ENCODE measurements around the gene SVOPL. TPM values are rescaled to one million over a fixed set of nuclear protein-coding genes. Genes with fewer than 3 reads are reported as not detected.

The SVOPL gene
- total and polyA plus RNA-seq, 10 of the 15 experiments (the other 5 are each of a cell fraction or from before 2014, with no cell fraction given), result 0.15 TPM; not detected in 9

- Histone ChIP-seq H4K20me1 (ENCODE audit: control insufficient read depth, insufficient read depth) (no peaks in the 10 kb centered on the region), H2AFZ (ENCODE audit: control insufficient read depth, low read depth, low read length) (no peak overlapping the region), H3K27ac (ENCODE audit: control insufficient read depth, insufficient read depth) (no peak overlapping the region), H3K4me3 (no peak overlapping the region), H3K79me2 (ENCODE audit: control insufficient read depth, insufficient read depth, low read length) (no peaks in the 10 kb centered on the region), H3K4me2 (ENCODE audit: control insufficient read depth, insufficient read depth) (no peak overlapping the region), H3K27me3 (replicated peaks in 1 of 2; ENCODE audit: control insufficient read depth in 2 of 2, insufficient read depth in 2 of 2, low read length in 1 of 2) (no peaks in the 10 kb centered on the region), H3K36me3 (ENCODE audit: control insufficient read depth in 2 of 2, insufficient read depth in 2 of 2, low read length in 1 of 2) (peaks cover 3 to 31% of the 10 kb centered on the region in 2 experiments), H3K4me1 (ENCODE audit: control insufficient read depth, insufficient read depth, low read length) (no peaks in the 10 kb centered on the region), H3K9me3 (replicated peaks; ENCODE audit: control insufficient read depth, insufficient read depth, low read length) (peaks cover 27% of the 10 kb centered on the region), H3K9ac (ENCODE audit: control insufficient read depth, insufficient read depth, low read length) (no peak overlapping the region)
- TF ChIP-seq E2F8 (IDR thresholded peaks at IDR 0.05; ENCODE audit: low read depth, partially characterized antibody), result no peak
- TF ChIP-seq RAD21 (IDR thresholded peaks at IDR 0.05; ENCODE audit: insufficient read depth, low read depth, low read length), result no peak
- TF ChIP-seq, protein P1, sequence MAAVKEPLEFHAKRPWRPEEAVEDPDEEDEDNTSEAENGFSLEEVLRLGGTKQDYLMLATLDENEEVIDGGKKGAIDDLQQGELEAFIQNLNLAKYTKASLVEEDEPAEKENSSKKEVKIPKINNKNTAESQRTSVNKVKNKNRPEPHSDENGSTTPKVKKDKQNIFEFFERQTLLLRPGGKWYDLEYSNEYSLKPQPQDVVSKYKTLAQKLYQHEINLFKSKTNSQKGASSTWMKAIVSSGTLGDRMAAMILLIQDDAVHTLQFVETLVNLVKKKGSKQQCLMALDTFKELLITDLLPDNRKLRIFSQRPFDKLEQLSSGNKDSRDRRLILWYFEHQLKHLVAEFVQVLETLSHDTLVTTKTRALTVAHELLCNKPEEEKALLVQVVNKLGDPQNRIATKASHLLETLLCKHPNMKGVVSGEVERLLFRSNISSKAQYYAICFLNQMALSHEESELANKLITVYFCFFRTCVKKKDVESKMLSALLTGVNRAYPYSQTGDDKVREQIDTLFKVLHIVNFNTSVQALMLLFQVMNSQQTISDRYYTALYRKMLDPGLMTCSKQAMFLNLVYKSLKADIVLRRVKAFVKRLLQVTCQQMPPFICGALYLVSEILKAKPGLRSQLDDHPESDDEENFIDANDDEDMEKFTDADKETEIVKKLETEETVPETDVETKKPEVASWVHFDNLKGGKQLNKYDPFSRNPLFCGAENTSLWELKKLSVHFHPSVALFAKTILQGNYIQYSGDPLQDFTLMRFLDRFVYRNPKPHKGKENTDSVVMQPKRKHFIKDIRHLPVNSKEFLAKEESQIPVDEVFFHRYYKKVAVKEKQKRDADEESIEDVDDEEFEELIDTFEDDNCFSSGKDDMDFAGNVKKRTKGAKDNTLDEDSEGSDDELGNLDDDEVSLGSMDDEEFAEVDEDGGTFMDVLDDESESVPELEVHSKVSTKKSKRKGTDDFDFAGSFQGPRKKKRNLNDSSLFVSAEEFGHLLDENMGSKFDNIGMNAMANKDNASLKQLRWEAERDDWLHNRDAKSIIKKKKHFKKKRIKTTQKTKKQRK (IDR thresholded peaks at IDR 0.05; ENCODE audit: low read depth, low read length), result no peak
- no peak for TF ChIP-seq ZBTB11 (CRISPR knock-in tag; IDR thresholded peaks at IDR 0.05)
- TF ChIP-seq, protein P2, sequence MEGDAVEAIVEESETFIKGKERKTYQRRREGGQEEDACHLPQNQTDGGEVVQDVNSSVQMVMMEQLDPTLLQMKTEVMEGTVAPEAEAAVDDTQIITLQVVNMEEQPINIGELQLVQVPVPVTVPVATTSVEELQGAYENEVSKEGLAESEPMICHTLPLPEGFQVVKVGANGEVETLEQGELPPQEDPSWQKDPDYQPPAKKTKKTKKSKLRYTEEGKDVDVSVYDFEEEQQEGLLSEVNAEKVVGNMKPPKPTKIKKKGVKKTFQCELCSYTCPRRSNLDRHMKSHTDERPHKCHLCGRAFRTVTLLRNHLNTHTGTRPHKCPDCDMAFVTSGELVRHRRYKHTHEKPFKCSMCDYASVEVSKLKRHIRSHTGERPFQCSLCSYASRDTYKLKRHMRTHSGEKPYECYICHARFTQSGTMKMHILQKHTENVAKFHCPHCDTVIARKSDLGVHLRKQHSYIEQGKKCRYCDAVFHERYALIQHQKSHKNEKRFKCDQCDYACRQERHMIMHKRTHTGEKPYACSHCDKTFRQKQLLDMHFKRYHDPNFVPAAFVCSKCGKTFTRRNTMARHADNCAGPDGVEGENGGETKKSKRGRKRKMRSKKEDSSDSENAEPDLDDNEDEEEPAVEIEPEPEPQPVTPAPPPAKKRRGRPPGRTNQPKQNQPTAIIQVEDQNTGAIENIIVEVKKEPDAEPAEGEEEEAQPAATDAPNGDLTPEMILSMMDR (IDR thresholded peaks at IDR 0.05 in 2 of 3, conservative IDR thresholded peaks at IDR 0.05 in 1 of 3; ENCODE audit: control insufficient read depth in 2 of 3, extremely low read depth in 1 of 3, insufficient read depth in 1 of 3, low read depth in 3 of 3, low read length in 3 of 3), result no peak
- TF ChIP-seq FOXK2 (IDR thresholded peaks at IDR 0.05), result no peak
- no peak for TF ChIP-seq BACH1 (IDR thresholded peaks at IDR 0.05; ENCODE audit: borderline replicate concordance)
- TF ChIP-seq, protein P3, sequence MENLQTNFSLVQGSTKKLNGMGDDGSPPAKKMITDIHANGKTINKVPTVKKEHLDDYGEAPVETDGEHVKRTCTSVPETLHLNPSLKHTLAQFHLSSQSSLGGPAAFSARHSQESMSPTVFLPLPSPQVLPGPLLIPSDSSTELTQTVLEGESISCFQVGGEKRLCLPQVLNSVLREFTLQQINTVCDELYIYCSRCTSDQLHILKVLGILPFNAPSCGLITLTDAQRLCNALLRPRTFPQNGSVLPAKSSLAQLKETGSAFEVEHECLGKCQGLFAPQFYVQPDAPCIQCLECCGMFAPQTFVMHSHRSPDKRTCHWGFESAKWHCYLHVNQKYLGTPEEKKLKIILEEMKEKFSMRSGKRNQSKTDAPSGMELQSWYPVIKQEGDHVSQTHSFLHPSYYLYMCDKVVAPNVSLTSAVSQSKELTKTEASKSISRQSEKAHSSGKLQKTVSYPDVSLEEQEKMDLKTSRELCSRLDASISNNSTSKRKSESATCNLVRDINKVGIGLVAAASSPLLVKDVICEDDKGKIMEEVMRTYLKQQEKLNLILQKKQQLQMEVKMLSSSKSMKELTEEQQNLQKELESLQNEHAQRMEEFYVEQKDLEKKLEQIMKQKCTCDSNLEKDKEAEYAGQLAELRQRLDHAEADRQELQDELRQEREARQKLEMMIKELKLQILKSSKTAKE (IDR thresholded peaks at IDR 0.05; ENCODE audit: low read depth, poor library complexity, severe bottlenecking), result no peak
- 98% methylated on average over 4 of the region's 4 CpGs for WGBS (ENCODE audit: insufficient coverage, insufficient replicate concordance, low lambda C conversion rate, missing lambda C conversion rate)
- RAD21 ChIA-PET (ENCODE audit: unreplicated experiment), result no interaction called here
- BruUV-seq (replicated peaks), result no TSS peak
- DNase-seq (ENCODE audit: low read depth, low spot score) (no peak), FAIRE-seq (no peak), ATAC-seq (no peak)
- POLR2A ChIA-PET, result interaction anchor here (0.5 kb wide), 1 partner anchor 310 kb away, joined by 3 read pairs; no protein-coding TSS in a partner anchor
- SMC1A ChIA-PET (ENCODE audit: uncharacterized antibody, unreplicated experiment), result interaction anchor here (0.5 kb wide), 1 partner anchor 708 kb away, joined by 4 read pairs; no protein-coding TSS in a partner anchor
- intact Hi-C loops (cut with micrococcal nuclease; ENCODE audit: unreplicated experiment) (no loop called here), in situ Hi-C loops (cut with MboI) (no loop called here)
- CTCF ChIA-PET, result no interaction called here
These were observed 146.5 kb downstream of the SVOPL start for GRCh38 chr7:138554674-138555073.
